GM19397 (cell line): ENCODE measurements around the gene PCBP3.

Source experiments
- ATAC-seq: cut with Tn5 transposase; IDR thresholded peaks from one replicate; pipeline ENCODE4 v1.9.1; 2021; ENCODE audit warnings: mild to moderate bottlenecking, moderate library complexity; ENCODE audit not compliant: unreplicated experiment

PCBP3 gene

DNA sequence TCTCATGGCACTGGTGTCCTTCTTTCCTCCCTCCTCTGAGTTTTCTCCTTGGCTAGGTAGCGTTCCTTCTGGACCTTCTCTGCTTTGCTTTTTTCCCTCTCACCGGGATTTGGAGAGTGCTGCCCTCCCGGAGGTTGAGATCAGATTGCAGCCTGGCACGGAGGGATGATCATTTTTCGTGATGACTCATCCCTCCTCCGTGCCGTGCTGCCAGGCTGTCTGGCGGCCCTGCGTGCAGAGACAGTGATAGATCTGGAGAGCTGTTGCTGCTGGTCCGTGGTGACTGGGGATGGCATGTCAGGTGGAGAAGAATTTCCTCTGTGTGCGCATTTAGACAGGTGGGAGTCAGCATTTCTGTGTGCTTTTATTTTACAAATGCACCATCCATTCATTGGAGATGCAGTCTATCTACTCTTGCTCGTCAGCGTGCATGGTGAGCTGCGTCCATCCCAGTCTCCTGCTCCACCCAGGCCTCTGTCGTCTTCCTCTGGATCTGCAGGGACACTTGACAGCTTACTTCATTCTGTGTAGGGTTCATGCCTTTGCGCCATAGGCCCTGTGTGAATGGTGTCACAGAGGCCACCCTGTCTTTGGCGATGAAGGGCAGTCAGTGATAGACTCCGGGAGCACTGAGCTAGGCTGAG is 104.4 kb downstream of the PCBP3 start:
- no peak for ATAC-seq

DNA sequence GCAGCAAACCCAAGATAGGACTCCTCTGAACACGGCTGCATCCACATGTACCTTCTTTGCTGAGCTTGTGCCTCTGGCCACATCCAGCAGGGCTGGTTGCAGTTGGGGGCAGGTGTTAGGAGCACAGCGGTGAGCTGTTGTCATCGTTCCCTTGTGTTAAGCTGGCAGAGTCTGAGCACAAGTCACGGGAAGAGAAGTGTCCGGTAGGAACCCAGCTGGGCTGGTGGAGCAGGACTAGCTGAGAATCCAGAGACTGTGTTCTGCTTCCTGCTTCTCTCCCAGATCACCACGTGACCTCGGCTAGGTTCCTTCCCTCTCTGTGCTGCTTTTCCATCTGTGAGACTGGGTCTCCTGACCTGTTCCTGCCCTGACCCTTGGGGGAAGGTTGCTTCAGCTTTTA is 105.1 kb downstream of the PCBP3 start:
- ATAC-seq, result no peak

DNA sequence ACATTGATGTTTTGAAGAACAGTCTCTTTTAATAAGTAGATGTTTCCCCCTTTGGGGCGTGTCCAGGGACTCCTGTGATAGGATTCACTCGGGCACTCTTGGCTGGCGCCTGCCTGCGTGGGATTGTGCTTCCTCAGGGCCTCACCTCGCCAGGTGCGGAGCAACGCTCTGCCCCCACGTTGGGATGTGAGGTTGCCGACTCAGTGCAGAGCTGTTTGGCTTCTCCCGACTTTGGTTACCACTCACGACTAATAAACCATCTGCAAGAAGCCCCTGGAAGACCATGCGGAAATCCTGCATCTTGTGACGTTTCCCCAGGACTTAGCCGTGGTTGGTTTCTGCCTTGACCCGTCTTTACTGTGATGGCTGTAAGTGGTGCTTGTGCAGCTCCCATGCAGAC is 106.4 kb downstream of the PCBP3 start:
- ATAC-seq, result no peak

DNA sequence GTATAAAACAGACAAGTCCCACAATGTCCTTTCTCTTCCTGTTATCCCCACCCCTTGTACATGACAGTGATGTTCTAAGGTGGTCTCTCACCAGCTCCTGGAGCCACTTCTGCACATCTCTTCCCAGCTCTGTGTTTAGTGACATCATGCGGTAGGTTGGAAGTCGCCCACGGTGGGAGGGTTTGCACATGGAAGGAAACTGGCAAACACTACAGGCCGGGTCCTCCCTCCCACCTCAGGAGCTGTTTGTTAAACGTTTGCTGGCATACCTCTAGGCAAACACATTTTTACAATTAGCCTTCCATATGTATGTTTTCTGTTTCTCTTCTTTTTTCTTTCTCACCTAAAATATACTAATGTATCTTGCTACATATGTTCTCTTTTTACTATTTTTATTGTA is 107.4 kb downstream of the PCBP3 start:
- no peak for ATAC-seq

DNA sequence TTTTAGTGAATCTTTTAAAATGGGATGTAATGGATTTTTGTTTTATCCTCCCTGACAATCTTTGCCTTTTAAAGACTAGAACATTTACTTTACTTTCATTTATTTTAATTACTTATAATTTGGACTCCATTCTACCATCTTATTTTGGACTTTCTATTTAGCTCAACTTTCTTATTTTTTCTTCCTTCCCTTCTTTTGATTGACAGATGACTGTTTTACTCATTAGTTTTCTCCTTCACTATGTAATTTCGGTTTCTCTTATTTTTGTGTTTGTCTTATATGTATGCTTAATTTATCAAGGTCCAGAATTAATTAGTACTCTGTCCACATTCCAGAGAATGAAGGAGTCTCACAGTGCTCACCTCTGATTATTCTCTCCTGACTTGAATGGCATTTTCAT is 109.9 kb downstream of the PCBP3 start:
- ATAC-seq, result no peak

DNA sequence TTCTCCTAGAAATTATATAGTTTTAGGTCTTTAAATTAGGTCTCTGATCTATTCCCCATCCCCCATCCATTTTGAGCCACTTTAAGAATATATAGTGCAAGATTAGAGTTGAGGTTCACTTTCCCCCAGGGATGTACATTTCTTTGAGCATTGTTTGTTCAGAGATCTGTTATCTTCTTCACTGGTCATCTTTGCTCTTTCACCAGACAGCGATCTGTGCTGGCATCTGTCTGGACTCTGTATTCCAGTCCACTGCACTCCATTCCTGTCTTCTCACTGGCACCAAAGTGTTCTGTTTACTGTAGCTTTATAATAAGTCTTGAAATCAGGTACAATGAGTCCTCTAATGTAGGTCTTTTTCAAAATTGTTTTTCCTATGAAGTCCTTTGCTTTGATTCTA is 112.5 kb downstream of the PCBP3 start:
- no peak for ATAC-seq

DNA sequence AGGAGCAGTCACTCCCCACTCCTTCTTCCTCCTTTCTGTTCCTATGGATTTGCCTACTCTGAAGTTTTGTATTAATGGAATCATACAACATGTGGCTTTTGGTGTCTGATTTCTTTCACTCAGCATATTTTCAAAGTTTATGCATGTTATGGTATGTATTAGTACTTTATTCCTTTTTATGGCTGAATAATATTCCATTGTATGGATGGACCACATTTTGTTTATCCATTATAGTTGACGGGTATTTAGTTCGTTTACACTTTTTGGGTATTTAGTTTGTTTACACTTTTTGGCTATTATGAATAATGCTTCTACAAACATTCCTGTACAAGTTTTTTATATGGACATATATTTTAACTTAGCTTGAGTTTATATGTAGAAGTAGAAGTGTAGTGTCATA is 113.1 kb downstream of the PCBP3 start:
- ATAC-seq, result no peak

DNA sequence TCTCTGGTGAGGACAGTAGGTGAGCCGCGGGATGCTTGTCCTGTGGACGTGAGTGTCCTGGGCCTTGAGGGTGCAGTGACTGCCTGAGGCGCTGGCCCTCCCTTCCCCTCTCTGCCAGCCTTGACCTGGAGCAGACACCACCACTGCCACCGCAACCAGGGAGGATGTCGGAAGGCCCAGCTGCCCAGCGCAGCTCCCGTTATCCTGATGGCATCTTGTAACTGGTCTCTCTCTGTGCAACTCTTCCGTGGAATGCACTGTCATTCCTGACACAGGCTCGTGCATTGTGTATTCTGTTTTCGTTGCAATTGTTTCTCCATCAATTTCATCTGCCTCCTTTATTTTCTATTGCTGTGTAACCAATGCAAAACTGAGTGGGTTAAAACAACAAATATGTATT is 118.2 kb downstream of the PCBP3 start:
- ATAC-seq, result no peak

DNA sequence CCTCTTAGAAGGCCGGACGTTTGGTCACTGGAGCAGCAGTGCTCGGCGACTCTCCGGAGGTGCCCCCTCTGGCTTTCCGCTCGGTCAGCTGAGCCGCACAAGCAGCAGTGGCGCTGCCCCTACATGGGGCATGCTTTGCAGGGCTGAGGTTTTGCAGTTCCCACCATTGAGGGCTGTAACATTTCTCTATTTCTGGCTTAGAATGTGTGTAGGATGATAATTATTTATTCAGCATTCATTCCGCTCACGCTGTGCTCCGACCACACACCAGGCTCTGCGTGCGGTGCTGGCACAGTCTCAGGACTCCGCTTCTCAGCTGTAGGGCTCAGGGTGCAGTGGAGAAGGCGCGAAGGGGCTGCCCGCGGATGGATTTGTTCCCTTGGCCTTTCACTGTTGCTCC is 119.5 kb downstream of the PCBP3 start:
- no peak for ATAC-seq

DNA sequence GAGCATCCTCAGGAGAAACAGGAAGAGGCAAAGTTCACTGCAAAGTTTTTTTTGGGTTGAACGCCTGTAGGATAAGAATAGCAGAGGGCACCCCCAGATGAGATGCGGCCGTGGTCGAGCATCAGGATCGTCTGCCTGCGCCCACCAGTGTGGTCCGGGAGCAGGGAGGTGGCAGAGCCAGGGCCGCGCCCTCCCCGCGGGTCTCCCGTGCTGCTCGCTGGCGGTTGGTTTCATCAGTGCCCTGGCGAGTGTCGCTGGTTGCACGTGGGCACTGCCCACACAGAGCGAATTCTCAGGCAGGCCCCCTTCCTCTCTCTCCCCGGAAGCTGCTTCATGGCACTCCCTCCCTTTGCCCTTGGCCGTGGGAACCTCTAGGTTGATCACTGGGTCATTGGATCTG is 120.0 kb downstream of the PCBP3 start:
- no peak for ATAC-seq

DNA sequence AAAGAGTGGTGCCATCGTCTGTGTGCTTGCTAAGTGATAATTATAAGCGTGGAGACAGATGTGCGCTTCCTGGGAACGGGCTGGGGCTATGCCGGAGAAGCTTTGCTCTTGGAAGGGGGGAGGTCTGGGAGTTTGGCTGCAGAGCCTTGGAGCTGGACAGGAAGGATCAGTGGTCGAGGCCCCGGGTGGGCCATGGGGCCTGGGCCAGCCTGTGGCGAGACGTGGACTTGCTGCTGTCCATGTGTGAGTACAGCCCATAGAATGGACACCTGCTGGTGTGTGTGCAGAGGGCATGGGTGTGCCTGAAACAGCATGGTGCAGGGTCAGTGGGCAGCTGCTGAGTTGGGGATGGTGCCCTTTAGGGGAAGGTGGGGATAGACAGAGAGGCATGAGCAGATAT is 121.3 kb downstream of the PCBP3 start:
- ATAC-seq, result no peak

DNA sequence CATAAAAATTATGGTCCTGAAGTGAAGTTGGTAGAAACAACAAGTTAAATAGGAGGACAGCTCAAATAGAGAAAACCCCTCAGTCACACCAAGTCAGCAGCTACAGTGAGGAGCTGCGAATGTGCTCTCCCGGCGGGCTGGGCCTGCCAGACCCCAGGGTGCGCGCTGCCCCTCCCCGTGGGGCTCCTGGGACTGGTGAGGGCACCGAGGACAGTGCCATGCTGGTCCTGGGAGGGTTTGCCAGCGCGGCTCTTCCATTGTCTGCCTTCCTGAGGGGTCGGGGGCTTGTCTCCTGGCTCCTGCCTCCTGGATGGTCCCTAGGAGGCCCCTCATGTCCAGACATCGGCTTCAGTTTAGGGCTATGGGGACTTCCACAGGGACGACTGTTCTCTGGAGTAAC is 121.8 kb downstream of the PCBP3 start:
- no peak for ATAC-seq

DNA sequence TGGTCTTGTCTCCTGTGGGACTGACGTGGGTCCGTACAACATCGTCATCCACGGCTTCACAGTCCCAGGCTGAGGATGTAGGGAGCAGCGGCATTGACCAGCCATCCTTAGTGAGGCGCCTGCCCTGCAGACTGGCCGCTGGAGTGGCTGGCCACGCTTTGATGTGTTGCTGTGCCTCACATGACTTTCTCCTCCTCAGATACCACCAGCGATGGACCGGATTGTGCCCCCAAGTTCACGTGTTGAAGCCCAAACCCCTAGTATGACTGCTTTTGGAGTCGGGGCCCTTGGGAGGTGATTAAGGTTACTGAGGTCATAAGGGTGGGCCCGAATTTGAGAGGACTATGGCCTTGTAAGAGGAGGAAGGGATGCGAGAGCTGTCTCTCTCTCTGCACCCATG is 122.5 kb downstream of the PCBP3 start:
- no peak for ATAC-seq

DNA sequence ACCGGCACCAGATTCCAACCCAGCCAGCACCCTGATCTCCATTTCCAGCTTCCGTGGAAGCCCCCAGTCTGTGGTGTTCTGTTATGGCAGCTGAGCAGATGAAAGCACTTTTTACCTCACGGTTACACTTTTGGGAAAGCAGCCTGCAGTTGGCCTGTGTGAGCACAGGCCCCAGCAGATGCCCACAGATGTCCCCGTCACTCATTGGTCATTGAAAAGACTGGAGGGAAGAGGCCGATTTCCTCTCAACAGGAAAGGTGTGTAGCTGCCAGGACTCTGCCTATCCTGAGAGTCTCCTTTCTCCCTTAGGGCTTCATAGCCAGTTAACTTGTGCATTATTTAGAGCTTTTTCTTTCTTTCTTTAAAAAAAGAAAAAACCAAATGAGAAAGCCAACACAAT is 123.0 kb downstream of the PCBP3 start:
- no peak for ATAC-seq

DNA sequence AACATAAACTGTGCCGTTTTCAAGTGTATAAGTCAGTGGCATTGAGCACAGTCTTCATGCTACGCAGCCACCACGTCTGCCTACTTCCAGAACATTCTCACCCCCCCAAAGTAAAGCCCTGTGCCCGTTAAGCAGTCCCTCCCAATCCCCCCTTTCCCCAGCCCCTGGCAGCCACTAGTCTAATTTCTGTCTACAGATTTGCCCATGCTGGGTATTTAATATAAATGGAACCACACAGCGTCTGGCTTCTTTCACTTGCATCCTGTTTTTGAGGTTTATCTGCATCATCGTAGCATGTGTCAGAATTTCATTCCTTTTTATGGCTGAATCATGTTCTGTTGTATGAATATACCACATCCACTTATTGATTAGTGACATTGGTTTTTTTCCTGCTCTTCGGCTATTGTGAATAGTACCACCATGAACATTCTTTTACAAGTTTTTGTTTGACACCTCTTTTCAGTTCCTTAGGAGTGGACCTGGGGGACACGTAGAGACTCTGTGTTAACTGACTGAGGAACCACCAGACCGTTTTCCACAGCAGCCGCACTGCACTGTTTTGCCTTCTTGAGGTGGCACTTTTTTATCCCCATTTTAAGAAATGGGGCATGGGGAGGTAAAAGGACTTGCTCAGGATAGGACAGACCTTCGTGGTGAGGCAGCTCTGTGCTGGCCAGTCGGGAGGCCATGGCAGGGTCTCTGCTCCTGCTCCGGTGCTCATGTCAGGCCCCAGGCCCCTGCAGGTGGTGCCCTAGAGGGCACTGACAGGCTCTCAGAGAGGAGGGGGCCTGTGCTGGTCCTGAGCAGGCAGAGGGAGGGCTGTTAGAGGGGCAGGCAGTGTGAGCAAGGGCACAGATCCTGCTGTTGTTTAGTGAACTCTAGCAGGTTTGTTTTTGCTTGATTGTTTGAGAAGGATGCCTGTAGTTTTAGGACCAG is 123.8 kb downstream of the PCBP3 start:
- no peak for ATAC-seq

DNA sequence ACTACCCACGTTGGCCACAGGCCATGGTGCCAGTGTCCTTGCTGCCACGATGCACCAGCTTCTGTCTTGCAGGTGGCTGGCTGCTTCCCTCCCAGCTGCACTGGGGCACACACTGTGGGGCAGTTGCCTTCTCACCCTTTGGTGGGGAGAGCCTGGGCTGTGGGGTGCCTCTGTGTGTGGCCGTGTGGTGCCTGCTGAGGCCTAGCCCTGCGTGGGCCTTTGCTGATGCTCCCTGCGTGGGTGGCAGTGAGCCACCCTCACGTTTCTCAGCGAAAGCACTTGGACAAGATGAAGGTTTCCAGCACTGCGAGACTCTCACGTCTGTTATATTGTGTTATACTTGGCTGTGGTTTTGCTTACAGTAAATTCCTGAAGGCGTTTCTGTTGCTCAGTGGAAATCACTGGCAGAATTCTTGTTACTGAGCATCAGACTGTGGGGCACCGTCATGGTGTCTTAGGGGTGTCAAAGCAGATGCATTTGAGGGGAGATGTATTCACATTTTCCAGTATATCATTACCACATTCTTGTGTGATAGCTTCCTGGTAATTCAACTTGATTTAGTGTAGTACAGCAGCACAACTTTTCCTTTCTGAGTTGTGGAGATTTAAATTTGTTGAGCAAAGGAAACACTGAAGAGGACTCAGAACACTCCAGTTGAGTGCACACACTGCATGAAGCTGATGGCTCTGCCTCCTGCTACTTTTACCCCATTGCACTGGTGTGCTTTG is 124.7 kb downstream of the PCBP3 start:
- ATAC-seq, result no peak

DNA sequence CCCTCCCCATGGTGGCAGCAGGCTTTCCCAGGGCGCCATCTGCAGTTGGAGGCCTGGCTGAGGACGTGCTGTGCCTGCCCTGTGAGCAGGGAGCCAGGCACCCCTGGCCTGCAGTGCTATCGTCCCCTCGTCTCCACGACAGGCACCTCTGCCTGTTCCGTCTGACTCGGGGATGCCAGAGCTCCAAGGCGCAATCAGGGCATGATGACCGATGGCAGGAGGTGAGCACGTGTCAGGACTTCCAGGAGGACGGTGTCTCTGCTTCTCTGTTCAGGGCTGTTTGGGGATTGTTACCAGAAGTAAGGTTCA is 125.2 kb downstream of the PCBP3 start:
- no peak for ATAC-seq

DNA sequence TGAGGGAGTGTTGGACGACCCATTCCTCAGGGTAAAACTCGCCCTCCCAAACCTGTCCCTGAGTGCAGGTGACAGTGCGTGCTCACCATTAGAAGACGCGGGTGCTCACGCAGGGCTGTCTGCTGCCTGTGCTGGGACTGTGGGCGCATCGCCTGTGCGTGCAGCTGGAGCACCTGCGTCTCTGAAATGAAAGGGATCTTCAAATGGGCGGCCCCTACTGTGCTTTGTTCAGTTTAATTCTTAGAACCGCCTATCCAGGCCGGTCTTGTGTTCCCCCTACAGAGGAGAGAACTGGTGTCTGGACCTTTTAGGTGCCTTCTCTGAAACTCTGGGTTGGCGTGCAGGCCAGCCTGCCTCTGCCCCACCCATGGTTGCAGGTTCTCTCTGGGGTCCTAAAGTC is 125.8 kb downstream of the PCBP3 start:
- no peak for ATAC-seq

DNA sequence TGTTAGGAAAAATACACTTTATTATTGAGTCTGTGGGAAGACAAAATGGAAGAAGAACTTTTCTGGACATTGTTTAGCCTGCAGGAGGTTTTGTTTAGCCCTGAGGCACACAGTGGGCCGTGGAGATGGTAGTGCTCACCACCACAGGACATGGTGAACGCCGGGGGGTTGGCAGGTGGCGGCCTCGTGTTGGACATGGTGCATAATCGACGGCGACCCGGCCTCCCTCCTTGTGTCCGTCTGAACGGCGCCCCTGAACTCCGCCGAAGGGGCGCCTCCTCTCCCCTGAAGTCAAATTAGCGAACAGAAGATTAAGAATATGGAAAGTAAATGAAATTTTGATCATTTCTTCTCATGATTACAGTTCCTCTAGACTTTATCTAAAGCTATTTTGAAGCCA is 126.4 kb downstream of the PCBP3 start:
- no peak for ATAC-seq

DNA sequence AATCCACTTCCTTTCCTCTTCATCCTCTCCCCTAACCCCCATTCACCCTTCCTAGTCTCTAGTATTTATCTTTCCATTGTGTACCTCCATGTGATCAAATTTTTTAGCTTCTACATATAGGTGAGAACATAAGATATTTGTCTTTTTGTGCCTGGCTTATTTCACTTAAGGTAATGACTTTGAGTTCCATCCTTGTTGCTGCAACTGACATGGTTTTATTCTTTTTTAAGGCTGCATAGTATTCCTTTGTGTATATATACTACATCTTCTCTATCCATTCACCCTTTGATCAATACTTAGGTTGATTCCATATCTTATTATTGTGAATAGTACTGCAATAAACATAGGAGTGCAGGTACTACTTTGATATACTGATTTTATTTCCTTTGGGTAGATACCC is 128.7 kb downstream of the PCBP3 start:
- ATAC-seq, result no peak

DNA sequence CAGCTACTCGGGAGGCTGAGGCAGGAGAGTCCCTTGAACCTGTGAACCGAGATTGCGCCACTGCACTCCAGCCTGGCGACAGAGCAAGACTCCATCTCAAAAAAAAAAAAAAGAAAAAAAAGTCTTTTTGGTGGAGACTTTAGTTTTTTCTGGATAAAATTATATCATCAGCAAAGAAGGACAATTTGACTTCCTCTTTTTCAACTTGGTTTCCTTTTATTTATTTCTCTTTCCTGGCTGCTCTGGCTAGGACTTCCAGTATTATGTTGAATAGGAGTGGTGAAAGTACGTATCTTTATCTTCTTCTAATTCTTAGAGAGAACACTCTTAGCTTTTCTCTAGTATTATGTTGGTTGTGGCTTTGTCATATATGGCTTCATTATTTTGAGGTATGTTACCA is 130.8 kb downstream of the PCBP3 start:
- no peak for ATAC-seq

DNA sequence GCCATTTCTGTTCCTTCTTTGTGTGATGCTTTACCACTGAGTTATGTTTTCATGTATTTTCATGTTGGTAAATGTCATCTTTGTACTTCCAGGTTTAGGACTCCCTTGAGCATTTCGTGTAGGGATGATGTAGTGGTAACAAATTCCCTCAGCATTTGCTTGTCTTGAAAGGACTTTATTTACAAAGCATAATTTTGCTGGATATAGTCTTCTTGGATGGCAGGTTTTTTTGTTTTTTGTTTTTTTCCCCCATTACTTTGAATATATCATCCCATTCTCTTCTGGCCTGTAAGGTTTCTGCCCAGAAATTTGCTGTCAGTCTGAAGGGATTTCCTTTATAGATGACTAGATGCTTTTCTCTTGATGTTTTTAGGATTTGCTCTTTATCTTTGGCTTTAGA is 133.4 kb downstream of the PCBP3 start:
- no peak for ATAC-seq
